Left kidney (tissue), 2 donors: ENCODE results near the gene VAC14. TPM values are rescaled to one million over a fixed set of nuclear protein-coding genes. Genes with fewer than 3 reads are reported as not detected.

Source experiments
- DNase-seq: peaks from one replicate; pipeline ENCODE4 v3.0.0-alpha.2; 2013
- polyA plus RNA-seq: library from polyadenylated mRNA; unstranded; fragments of 120-200 nt; gene quantifications from one replicate; pipeline ENCODE4 v1.2.1, GENCODE V29; 2013; ENCODE audit not compliant: insufficient read length

The VAC14 gene
- polyA plus RNA-seq, 1 donor = 40.9 TPM

GRCh38 chr16:70725912-70726828 is 74.8 kb downstream of the VAC14 start:
- DNase-seq = no peak

GRCh38 chr16:70725024-70725911 is 75.7 kb downstream of the VAC14 start:
- no peak for DNase-seq

- no peak for DNase-seq
Measured at GRCh38 chr16:70724146-70725023, 76.6 kb downstream of the VAC14 start.

GRCh38 chr16:70723740-70724145 is 77.2 kb downstream of the VAC14 start:
- DNase-seq = no peak

- no peak for DNase-seq
Measured at GRCh38 chr16:70721202-70721963, 79.6 kb downstream of the VAC14 start.

GRCh38 chr16:70720425-70721201 is 80.3 kb downstream of the VAC14 start:
- no peak for DNase-seq

GRCh38 chr16:70717065-70717464 is 83.9 kb downstream of the VAC14 start:
- no peak for DNase-seq

- no peak for DNase-seq
Measured at GRCh38 chr16:70715860-70716357, 85.0 kb downstream of the VAC14 start.

- peak; percentile 92 for DNase-seq
Measured at GRCh38 chr16:70715055-70715858, 85.7 kb downstream of the VAC14 start.

- no peak for DNase-seq
Measured at GRCh38 chr16:70714581-70715054, 86.3 kb downstream of the VAC14 start.

GRCh38 chr16:70713824-70714223 is 87.1 kb downstream of the VAC14 start:
- DNase-seq = no peak

GRCh38 chr16:70713342-70713741 is 87.6 kb downstream of the VAC14 start:
- no peak for DNase-seq

- DNase-seq = no peak
Measured at GRCh38 chr16:70712942-70713341, 88.0 kb downstream of the VAC14 start.

GRCh38 chr16:70712359-70712758 is 88.6 kb downstream of the VAC14 start:
- DNase-seq = no peak

- DNase-seq = no peak
Measured at GRCh38 chr16:70711211-70712031, 89.5 kb downstream of the VAC14 start.

- no peak for DNase-seq
Measured at GRCh38 chr16:70710422-70711210, 90.3 kb downstream of the VAC14 start.

GRCh38 chr16:70709942-70710341 is 91.0 kb downstream of the VAC14 start:
- no peak for DNase-seq
